ENCODE data around the gene SLC29A4.

DNA sequence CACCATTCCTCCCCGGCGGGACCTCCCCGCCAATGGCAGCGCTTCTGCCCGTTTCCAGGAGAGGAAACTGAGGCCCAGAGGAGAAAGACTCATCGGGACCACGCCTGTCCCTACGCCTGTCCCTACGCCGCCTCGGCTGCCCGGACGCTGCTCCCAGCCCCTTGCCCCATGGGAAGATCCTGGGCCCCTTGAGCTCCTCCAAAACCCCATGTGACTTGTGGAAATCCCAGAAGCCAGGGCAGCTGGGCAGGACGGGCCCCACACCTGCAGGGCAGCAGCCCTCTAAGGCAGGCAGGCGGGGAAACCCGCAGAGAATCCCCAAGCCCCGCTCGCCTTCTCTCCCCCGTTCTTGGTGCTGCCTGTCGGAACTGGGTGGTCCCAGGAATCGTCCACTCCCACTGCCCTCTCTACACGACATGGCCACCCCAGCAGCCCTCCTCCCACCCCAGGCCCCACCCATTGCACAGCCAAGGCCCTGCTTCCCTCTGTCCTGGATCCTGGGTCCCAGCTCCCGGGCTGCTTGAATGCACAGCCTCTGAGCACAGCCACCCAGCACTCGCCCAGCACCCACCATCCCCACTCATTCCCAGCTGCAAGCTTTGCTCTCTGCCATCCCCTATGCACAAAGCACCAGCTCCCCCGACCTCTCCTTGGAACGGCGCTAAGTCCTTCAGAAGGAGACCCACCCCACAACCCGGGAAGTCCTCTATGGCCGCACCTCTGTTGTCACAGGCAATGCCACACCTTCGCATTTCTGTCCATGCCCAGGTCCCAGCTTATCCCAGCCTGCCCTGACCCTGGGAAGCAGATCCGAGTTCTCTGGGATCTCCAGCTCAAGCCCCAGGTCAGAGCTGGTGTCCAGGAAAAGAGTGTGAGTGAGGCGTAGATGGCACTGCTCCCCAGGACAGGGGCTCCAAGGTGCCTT is 50.6 kb downstream of the SLC29A4 start:
- TF ChIP-seq, protein P1, sequence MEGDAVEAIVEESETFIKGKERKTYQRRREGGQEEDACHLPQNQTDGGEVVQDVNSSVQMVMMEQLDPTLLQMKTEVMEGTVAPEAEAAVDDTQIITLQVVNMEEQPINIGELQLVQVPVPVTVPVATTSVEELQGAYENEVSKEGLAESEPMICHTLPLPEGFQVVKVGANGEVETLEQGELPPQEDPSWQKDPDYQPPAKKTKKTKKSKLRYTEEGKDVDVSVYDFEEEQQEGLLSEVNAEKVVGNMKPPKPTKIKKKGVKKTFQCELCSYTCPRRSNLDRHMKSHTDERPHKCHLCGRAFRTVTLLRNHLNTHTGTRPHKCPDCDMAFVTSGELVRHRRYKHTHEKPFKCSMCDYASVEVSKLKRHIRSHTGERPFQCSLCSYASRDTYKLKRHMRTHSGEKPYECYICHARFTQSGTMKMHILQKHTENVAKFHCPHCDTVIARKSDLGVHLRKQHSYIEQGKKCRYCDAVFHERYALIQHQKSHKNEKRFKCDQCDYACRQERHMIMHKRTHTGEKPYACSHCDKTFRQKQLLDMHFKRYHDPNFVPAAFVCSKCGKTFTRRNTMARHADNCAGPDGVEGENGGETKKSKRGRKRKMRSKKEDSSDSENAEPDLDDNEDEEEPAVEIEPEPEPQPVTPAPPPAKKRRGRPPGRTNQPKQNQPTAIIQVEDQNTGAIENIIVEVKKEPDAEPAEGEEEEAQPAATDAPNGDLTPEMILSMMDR (IDR thresholded peaks at IDR 0.05), result no peak
- TF ChIP-seq POLR2A (IDR thresholded peaks at IDR 0.05), result no peak
